DOHH2 (cell line): ENCODE measurements around the gene S100A14.

Source experiments
- CTCF ChIP-seq: fragments of 200-600 bp; sonication (generic); IDR thresholded peaks from one replicate; pipeline ENCODE4 v1.5.1; 2014; ENCODE audit warnings: antibody characterized with exemption, mild to moderate bottlenecking, low read depth, low read length; ENCODE audit not compliant: poor library complexity, severe bottlenecking
- EZH2phosphoT487 ChIP-seq: fragments of 200-600 bp; sonication (generic); IDR thresholded peaks from 2 replicates; pipeline ENCODE4 v1.6.1; 2017; ENCODE audit warnings: borderline replicate concordance, mild to moderate bottlenecking, antibody characterized with exemption, low read length, moderate library complexity, mixed read lengths

GRCh38 chr1:153615406-153615805 lies 719 bp downstream of the S100A14 start:
- no peak for TF ChIP-seq CTCF
- TF ChIP-seq EZH2phosphoT487, result no peak
